ENCODE results near the gene VEGFC. TPM values are rescaled to one million over a fixed set of nuclear protein-coding genes. Genes with fewer than 3 reads are reported as not detected.

VEGFC gene, protein sequence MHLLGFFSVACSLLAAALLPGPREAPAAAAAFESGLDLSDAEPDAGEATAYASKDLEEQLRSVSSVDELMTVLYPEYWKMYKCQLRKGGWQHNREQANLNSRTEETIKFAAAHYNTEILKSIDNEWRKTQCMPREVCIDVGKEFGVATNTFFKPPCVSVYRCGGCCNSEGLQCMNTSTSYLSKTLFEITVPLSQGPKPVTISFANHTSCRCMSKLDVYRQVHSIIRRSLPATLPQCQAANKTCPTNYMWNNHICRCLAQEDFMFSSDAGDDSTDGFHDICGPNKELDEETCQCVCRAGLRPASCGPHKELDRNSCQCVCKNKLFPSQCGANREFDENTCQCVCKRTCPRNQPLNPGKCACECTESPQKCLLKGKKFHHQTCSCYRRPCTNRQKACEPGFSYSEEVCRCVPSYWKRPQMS
- 10 to 100 TPM in 3 of 10 donors, 1 to 10 TPM in 7; 5.4 to 14.4 (median 9.1) TPM for total RNA-seq
- 1 to 10 TPM; 5.4 to 8.5 TPM for polyA plus RNA-seq
- long read RNA-seq, donor 1, partial matches to known transcripts: 1 of 3 reads
- long read RNA-seq, donor 1, other reads (novel, unspliced or antisense): 0 of 3 reads
- long read RNA-seq, donor 2, partial matches to known transcripts: 1 of 2 reads
- long read RNA-seq, donor 2, other reads (novel, unspliced or antisense): 0 of 2 reads
- long read RNA-seq, donor 3, partial matches to known transcripts: 3 of 4 reads
- long read RNA-seq, donor 3, other reads (novel, unspliced or antisense): 1 of 4 reads

DNA sequence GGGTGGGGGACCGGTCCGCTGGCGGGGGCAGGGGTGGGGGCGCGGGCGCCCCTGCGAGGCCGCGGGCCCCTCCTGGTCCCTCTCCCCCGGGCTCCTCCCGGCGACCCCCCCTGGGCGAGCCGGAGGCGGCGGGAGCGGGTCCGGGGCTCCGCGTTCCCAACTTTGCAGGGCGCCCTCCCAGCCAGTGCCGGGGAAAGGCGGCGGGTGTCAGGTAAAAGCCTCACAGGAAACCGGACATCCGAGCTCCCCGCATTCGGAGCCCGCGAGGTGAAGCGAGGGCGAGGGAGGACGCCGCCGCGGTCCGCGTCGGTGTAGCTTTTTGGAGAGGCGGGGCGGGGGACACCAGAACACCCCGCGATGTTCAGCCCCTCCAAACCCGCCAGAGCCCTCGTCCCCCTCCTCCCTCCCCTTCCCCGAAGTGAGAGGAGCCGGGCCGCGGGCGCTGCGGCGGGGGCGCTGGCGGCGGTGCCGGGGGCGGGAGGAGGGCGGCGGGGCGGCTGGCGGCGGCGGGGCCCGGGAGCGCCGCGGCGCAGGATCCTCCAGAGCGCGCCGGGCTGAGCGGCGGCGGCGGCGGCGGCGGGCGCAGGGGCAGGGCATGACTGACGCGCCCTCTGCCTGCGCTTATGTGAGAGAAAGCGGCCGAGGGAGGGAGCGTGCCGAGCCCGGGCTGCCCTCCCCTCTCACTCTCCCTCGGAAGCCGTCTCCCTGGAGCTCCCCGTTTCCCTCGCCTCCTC, at the start of gene VEGFC:
TSS of gene VEGFC (minus strand) at position 597 of the 734 bp plus-strand sequence. CDS start 611 bp downstream, outside the sequence.
- DNase-seq (peak; percentile 63 to 64), ATAC-seq (peak; percentile 82 to 96 (median 89))
- WGBS, 2 donors: 1% methylated on average over 67 to 91 of the region's 91 CpGs
- intact Hi-C loops (cut with DNase I): loop anchor here in 9 of 10 donors (2.0 to 10.0 kb wide), 7 partner anchors 225 to 415 kb away; no protein-coding TSS in a partner anchor
- Histone ChIP-seq H3K9me3 (no peaks in the 10 kb centered on the region), H3K27ac (peak within 1 kb of the TSS; percentile 60 to 89 (median 84)), H3K4me3 (peak within 1 kb of the TSS; percentile 58 to 80 (median 76)), H3K27me3 (peaks cover 0 to 49% (median 0%) of the 10 kb centered on the region in 7 donors), H3K36me3 (no peaks in the 10 kb centered on the region), H3K4me1 (peaks cover 0 to 9% (median 0%) of the 10 kb centered on the region in 9 donors)
- TF ChIP-seq, protein P1, sequence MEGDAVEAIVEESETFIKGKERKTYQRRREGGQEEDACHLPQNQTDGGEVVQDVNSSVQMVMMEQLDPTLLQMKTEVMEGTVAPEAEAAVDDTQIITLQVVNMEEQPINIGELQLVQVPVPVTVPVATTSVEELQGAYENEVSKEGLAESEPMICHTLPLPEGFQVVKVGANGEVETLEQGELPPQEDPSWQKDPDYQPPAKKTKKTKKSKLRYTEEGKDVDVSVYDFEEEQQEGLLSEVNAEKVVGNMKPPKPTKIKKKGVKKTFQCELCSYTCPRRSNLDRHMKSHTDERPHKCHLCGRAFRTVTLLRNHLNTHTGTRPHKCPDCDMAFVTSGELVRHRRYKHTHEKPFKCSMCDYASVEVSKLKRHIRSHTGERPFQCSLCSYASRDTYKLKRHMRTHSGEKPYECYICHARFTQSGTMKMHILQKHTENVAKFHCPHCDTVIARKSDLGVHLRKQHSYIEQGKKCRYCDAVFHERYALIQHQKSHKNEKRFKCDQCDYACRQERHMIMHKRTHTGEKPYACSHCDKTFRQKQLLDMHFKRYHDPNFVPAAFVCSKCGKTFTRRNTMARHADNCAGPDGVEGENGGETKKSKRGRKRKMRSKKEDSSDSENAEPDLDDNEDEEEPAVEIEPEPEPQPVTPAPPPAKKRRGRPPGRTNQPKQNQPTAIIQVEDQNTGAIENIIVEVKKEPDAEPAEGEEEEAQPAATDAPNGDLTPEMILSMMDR (IDR thresholded peaks at IDR 0.05): peak in 7 of 9 donors; percentile 15 to 58 (median 26)

DNA sequence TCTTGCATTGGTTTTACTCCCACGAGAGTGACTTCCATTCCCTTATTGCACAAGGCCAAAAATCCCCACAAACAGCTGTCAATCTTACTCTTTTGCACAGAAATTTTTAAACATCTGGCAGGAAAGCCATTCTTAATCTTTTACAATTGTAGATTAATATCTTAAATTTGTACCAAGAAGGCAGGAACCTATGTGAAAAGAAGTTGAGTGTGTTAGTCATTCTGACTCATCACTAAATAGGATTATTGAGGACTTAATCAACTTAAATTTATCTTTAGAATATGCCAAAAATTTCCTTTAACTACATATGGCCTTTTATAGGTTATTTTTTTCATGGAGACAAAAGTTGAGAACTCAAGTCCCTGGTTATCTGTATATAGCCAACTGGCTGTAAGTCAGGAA, 49.0 kb upstream of the VEGFC start:
- WGBS, 2 donors: 88 to 90% methylated on average over 1 of the region's 1 CpG
- Histone ChIP-seq H3K36me3 (no peaks in the 10 kb centered on the region), H3K9me3 (peaks cover 0 to 13% (median 0%) of the 10 kb centered on the region in 11 donors), H3K4me1 (peaks cover 0 to 28% (median 0%) of the 10 kb centered on the region in 9 donors), H3K4me3 (no peak overlapping the region), H3K27ac (no peak overlapping the region), H3K27me3 (no peaks in the 10 kb centered on the region)
- ATAC-seq (no peak), DNase-seq (no peak)
- intact Hi-C loops (cut with DNase I): no loop called here
- TF ChIP-seq, protein P1 (IDR thresholded peaks at IDR 0.05): no peak

DNA sequence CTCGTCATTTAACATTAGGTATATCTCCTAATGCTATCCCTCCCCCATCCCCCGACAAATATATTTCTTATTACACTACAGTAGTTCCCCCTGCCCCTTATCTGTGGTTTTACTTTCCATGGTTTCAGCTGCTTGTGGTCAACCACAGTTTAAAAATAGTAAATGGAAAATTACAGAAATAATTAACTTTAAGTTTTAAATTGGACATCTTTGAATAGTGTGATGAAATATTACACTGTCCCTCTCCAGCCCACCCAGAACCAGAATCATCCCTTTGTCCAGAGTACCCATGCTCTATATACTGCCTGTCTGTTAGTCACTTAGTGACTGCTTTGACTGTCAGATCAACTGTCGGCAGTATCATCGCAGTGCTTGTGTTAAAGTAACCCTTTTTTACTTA, 47.4 kb upstream of the VEGFC start:
- DNase-seq: no peak
- WGBS, 2 donors: 83 to 93% methylated on average over 3 of the region's 4 CpGs
- peaks cover 0 to 28% (median 0%) of the 10 kb centered on the region in 9 donors for H3K4me1 ChIP-seq
- H3K27ac ChIP-seq: no peak overlapping the region
- ATAC-seq: no peak
- TF ChIP-seq, protein P1 (IDR thresholded peaks at IDR 0.05): no peak
- intact Hi-C loops (cut with DNase I): no loop called here
- H3K27me3 ChIP-seq: no peaks in the 10 kb centered on the region
- H3K36me3 ChIP-seq: no peaks in the 10 kb centered on the region
- no peak overlapping the region for H3K4me3 ChIP-seq
- peaks cover 0 to 3% (median 0%) of the 10 kb centered on the region in 11 donors for H3K9me3 ChIP-seq

DNA sequence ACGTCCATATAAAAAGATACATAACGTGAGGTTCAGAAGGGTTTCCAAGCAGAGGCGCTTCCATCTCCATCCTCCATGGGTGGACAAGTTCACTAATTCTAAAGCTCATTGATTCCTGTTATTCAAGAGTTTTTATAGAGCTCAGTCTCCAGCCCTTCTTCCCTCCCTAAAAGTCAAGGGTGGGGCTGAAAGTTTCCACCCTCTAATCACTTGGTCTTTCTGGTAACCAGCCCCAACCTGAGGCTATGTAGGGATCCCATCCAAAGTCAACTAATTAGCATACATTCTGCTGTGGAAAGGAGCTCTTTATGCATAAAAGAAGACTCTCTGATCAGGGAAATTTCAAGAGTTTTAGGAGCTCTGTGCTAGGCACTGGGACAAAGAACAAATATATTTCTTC, 46.9 kb upstream of the VEGFC start:
- Histone ChIP-seq H3K4me3 (no peak overlapping the region), H3K27me3 (no peaks in the 10 kb centered on the region), H3K36me3 (no peaks in the 10 kb centered on the region), H3K27ac (peak overlapping the region in 5 of 10 donors; percentile 6 to 64 (median 52)), H3K9me3 (no peaks in the 10 kb centered on the region), H3K4me1 (peaks cover 0 to 28% (median 0%) of the 10 kb centered on the region in 9 donors)
- TF ChIP-seq, protein P1 (IDR thresholded peaks at IDR 0.05): no peak
- intact Hi-C loops (cut with DNase I): loop anchor here in 1 of 10 donors (5.0 kb wide), 1 partner anchor 462 kb away; no protein-coding TSS in a partner anchor
- no peak for DNase-seq
- 83 to 89% methylated on average over 3 of the region's 3 CpGs for WGBS, 2 donors
- no peak for ATAC-seq
